Fibroblast of gingiva (primary cell): ENCODE data around the gene TBCK.
"Not testable (repeated sequence)": the region's sequence is repeated elsewhere in the genome, so short reads cannot be mapped to it uniquely, and the experiment has no call there.

Source experiments
- DNase-seq: peaks from one replicate; pipeline ENCODE4 v3.0.0-alpha.2; 2011; ENCODE audit warnings: low read depth

TBCK gene

DNA sequence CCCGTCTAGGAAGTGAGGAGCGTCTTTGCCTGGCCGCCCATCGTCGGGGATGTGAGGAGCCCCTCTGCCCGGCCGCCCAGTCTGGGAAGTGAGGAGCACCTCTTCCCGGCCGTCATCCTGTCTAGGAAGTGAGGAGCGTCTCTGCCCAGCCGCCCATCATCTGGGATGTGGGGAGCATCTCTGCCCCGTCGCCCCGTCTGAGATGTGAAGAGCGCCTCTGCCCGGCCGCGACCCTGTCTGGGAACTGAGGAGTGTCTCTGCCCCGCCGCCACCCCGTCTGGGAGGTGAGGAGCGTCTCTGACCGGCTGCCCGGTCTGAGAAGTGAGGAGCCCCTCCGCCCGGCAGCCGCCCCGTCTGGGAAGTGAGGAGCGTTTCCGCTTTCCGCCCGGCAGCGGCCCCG, 5.2 kb upstream of the TBCK start:
- not testable (repeated sequence) for DNase-seq

DNA sequence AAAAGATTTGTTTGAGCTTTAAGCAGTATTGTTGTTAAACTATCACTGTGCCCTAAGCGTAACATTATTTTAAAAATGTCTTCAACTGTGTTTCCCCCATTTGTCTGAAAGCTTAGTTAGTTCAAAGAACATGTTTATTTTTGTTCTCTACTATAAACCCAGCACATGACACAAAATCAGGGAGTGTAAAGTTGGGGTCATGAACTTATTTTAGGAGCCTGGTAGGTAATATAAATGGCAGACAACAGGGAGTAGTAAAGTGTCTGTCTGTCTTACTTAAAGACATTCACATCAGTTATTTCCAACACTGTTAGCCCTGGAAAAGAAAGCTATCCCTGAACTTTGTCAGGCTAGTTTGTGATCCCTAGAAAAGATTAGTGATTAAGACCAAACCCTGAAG, 4.2 kb upstream of the TBCK start:
- DNase-seq: no peak

DNA sequence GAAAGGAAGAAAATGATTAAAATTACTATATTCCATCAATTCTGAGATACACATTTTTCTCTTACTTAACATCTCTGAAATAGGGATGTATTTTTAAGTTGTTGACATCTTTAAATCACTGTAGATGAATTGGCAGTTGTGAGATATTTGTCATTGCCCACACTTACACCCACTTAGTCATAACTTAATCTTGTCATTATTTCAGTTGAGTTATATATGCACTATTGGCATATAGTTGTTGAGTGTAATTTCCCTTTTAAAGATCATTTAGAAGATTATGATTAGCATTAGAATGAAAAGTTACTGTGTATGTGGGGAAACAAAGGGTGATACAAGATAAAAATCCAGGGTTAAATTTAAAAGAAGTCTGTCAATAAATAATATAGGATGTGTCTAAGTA, 2.5 kb upstream of the TBCK start:
- no peak for DNase-seq

DNA sequence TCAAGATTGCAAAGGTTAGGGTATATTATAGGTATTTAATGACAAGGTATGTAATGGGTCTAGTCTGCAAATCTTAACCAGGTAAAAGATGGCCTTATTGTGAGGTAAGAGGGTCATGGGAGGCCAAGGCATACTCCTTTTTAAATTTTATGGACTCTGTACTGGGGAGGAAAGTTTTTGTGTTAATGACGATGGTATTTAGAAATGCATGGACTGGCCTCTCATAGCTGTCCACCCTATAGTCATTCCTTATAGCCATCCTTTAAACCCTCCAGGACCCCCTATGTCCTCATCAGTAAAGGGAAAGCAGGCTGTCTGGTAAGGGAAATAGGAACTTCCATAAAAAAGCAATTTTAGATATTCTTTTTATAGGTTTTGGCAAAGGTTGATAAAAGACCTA, 1.8 kb upstream of the TBCK start:
- no peak for DNase-seq

DNA sequence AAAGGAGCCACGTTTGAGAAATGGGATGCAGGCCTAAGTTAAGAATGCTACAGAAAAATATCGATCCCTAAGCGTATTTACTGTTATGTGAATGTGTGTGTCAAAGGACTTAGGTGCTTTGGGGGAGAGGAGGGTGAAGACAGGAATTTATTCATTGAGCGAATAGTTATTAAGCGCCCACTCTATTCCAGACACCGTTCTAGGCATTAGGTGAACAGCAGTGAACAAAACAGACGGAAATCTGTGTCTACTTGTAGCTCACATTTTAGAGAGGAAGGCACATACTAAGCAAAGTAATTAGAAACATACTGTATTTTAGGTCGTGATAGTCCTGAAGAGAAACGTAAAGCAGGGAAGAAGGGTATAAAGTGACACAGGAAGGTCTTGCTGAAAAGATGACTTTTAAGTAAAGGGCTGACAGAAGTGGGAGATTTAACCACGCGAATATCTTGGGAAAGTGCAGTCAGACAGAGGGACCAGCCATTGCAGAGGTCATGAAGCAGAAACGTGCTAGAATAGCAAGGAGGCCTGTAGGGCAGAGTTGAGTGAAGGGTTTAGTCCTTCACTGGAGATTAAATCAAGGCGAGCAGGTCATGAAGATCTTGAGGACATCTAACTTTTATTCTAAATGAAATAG, 882 bp upstream of the TBCK start:
- no peak for DNase-seq

DNA sequence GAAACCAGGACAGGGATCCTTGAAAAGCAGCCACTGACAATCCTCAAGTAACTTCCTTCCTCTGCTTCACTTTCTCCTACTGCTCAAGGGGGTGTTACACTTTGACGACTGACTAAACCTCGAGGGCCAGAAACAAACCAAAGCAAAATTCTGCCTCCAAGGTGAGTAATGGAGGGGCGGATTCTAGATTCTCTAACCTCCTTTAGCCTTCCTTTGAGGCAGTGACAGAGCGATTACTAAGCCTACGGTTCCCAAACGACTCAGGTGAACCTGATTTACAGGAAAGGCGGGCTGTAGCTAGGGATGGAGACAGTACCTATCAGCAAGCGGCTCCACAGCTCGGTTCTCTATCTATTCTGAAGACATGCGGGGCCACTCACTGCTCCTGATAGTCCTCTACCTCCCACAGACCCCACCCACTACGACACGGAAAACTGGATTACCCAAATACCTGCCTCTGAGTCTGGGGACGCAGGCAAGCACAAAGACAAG, 487 bp downstream of the TBCK start:
- DNase-seq: no peak

DNA sequence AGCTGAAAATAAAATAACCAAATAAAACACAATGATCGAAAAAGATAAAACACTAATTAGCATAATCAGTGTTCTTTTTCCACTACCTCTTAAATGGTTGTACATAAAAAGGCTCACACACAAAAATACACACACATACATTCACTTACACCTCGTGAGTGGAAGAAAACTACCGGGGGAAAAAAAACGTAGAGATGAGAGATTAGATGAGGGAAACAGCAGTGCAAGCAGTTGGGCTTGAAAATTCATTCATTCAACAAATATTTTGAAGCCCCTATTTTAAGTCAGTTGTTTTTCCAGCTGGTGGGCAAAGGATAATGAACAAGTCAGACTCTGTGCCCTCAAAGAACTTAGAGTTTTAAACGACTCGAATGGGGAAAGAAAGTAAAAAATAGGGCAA, 1.0 kb downstream of the TBCK start:
- no peak for DNase-seq

DNA sequence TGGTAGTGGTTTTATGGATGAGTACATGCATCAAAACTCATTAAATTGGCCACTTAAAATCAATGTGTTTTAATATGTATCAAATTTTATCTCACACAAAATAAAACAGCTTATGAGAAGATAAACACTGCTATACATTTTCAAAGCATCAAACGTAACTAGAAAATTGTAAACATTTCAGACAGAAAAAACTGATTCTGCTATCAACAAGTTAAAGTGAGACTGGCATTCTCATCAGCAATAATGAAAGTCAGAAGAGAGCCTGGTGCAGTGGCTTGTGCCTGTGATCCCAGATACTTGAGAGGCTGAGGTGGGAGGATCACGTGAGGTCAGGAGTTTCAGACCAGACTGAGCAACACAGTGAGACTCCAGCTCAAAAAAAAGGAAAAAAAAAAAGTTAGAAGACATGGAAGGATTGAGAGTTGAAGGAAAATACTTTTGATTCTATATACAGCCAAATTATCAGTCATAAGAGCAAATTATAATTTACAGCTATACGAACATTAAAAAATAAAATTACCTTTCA, 2.9 kb downstream of the TBCK start:
- DNase-seq: no peak

DNA sequence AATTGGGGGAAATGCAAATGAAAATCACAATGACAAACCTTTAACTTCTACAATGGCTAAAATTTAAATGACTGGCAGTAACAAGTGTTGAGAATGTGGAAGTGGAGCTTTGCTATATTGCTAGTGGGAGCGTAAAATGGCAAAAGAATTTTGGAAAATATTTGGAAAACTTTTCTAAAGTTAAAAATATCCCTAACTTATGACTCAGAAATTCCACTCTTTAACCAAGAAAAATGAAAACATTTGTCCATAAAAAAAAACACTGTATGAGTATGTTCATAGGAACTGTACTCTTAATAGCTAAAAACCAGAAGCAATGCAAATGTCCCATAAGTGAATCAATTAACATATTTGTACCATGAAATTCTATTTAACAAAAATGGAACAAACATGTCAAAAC, 3.6 kb downstream of the TBCK start:
- DNase-seq: peak; percentile 64

DNA sequence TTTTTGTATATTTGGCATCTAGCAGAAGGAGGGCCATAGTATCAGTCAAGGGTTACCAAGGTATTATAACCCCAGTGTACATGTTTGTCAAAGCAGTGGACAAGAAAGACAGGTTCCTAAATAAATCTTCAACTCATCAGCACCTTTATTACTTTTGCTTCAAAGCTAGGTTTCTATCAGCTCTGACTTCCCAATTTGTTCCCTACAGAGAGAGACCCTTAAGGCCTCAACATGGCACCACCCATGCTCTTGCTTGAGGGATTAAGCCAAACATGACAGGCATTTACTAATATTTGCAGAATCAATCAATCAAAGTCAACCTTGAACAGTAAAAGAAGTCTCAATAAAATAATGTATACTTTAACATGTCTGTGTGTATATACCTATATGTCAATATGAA, 9.4 kb downstream of the TBCK start:
- DNase-seq: no peak

DNA sequence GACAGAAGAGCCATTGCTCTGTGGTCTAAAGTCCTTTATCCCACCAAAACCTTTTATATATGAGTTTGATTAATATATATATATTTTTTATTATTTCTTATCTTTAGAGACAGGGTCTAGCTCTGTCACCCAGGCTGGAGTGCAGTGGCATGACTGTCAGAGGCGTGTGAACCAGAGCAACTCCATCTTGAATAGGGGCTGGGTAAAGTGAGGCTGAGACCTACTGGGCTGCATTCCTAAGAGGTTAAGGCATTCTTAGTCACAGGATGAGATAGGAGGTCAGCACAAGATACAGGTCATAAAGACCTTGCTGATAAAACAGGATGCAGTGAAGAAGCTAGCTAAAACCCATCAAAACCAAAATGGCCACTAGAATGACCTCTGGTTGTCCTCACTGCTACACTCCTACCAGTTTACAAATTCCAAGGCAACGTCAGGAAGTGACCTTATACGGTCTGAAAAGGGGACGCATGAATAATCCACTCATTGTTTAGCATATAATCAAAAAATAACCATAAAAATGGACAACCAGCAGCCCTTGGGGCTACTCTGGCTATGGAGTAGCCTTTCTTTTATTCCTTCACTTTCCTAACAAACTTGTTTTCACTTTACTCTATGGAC, 10.5 kb downstream of the TBCK start:
- no peak for DNase-seq

DNA sequence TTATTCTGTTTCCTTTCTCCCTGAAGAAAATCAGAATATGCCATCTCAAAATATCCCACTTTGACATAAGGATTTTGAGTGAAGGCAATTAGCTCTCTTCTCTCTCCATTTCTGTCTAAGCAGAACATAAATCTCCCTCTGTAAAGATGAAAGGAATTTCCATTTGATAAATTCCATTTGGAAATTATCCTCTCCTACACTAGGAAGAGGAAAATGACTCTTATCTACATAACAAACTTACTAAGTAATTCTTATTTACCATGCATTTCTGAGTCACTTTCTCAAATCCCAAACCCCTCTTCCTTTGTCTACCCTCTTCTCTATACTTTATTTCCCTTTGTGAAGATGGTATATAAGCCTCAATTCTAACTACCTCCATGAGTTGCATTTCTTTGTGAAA, 11.4 kb downstream of the TBCK start:
- DNase-seq: no peak

DNA sequence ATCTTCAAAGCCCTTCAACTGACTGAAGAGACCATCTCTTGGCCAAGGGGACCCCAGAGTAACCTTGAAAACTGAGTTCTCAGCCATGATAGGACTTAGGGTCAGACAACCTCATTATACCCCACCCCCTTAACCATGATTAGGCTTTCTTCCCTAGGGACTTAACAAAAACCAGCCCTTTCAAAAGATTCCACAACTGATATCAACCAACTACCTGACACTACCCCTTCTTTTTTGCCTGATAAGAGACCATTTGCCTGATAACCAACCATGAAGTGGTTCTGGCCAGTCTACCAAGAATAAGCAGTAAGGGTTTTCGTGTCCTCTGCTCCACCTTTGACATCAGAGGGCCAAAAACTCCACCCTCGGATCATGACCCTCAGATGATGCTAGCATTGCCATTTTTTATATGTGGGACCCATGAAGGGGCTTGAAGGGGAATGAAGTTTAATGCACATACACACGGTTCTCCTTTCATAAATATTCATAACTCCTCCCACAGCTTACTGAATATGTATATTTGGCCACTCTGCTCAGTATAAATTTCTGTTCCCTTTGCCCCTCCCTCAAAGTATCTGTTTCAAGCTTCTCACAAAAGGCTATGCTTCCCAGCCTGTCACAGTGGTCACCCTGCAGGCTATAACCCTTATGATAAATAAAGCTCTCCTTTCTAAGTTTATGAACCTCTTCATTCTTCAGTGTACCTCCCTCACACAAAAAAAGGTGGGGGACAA, 12.3 kb downstream of the TBCK start:
- DNase-seq: no peak

DNA sequence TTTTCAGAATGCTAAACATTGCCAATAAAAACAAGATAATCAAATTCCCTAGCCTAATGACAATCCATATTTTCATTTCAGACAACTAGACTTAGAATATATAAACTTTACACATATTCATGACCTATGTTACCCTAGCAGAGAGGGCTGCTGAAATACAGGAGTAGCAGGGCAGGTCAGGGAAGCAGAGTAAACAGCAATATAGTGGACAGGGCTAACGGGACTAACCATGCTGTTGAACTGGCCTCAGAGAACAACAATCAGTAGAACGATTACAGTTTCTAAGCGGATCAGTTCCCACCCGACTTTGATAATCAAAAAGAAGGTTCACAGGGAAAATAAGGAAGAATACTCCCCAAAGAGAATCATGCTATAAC, 14.0 kb downstream of the TBCK start:
- no peak for DNase-seq

DNA sequence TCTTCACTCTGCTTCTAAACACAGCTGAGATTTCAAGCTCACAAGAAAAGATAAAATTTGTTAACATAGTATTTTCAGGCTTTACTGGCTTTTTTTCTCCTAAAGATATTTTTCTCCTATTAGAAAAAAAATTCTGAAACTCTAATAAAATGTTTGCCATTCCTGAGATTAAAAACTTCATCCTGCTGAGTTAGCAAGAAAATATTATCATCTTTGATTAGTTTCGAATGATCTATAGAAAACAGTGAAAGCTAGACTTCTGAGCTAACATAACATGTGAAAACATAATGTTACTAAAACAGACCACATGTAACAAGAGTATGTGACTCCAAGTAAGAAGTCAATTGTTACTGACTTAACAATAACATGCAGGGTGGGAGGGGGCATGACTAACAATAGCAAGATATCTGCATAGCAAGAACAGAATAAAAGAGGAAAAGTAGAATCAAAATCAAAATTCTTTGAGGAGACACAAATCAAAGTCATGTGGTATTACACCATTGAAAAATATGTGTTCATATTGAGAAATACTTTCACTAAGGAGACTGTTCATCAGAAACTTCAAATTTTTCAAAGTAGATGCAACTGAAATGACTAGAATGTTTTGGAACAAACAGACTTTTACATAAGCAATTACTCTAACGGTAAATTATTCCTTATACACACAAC, 14.5 kb downstream of the TBCK start:
- DNase-seq: peak; percentile 76

DNA sequence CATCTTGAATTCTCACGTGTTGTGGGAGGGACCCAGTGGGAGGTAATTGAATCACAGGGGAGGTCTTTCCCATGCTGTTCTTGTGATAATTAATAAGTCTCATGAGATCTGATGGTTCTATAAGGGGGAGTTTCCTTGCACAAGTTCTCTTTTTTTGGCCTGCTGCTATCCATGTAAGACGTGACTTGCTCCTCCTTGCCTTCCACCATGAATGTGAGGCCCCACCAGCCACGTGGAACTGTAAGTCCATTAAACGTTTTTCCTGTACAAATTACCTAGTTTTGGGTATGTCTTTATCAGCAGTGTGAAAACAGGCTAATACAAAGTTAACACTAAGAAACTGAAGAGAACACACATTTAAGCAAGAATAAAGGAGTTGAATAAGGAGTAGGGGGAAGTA, 16.0 kb downstream of the TBCK start:
- DNase-seq: no peak

DNA sequence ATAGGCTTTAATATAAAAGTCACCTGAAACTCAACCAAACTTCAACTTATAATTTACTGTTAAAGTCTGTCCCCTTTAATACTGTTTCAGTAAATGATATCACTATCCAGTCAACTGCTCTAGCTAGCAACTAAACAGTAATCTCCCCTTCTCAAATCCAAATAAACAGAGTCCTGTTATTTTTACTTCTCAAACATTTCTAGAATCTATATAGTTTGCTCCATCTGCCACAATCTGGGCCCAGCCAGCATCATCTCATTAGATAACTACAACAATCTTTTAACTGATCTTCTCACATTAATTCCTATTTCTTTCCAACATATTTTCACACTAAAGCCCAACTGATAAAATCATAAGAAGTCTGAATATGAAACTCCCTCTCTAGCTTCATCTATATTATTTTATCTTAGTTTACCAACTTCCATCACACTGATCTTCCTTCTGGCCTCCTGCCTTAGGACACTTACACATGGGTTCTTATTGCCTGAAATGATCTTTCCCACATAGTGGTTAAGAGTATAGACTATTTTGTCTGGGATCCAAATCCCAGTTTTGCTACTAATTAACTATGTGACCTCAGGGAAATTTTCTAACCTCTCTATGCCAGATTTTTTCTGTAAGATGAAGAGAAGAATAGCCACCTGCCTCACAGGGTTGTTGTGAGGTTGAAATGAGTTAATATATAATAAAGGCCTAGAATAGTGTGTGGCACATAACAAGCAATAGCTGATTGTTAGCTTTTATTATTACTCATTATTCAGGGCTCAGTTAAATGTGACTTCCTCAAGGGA, 18.6 kb downstream of the TBCK start:
- DNase-seq: no peak

DNA sequence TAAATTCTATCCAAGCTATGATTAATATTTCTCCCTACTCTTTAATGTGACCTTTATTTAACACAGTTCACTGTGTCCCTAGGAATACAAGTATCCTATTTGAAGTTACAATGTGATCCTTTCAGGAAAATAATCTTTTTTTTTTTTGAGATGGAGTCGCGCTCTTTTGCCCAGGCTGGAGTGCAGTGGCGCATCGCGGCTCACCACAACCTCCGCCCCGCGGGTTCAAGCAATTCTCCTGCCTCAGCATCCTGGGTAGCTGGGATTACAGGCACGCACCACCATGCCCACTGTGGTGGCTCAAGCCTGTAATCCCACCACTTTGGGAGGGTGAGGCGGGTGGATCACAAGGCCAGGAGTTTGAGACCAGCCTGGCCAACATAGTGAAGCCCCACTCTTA, 21.9 kb downstream of the TBCK start:
- no peak for DNase-seq

DNA sequence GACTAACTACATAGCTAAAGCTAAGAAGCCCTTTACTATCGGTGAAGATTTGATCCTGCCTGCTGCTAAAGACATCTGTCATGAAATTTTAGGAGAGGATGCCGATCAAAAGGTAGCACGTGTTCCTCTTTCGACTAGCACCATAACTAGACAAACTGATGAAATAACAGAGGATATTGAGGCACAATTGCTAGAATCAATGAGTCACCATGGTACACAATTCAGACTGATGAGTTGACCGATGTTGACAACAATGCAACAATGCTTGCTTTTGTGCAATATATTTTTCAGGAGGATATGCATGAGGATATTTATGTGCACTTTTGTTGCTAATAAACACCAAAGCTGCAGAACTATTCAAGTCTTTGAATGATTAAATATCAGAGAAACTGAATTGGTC, 24.3 kb downstream of the TBCK start:
- DNase-seq: no peak

DNA sequence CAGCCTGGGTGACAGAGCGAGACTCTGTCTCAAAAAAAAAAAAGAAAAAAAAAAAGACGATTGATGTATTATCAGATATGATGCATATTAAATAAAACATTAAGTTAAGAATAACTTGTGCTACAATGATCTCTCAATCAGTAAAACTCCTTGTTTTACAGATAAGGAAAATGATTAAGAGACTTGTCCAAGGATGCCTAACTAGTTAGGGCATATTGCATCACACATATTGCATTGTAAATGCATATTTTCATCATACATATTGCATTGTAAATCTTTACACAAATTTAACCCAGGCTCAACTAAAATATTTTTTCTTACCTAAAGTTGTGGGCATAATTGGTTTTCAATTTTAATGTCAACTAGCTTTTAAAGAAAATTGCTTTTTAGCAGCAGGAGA, 26.3 kb downstream of the TBCK start:
- DNase-seq: no peak

DNA sequence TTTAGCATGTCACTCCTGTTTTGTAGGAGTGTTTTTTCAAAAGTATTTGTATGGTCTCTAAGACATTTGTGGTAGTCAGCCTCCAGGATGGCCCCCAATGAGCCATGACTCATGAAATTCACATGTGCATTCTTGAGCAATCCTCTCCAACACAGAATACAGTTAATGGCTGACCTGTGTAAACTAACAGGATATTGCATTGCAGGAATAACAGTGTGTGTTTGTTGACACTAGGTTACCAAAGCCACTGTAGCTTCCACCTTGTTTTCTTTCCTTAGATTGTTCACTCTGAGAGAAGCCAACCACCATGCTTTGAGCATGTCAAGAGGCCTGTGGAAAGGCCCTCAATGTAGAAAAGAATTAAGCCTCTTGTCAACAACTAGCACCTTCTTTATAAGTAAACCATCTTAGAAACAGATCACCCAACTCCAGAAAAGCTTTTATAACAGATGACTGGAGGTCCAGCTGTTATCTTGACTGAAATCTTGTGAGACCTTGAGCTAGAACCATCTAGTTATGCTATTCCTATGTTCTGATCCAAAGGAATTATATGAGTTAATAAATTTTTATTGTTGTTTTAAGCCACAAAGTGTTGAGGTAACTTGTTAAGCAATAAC, 28.5 kb downstream of the TBCK start:
- peak; percentile 91 for DNase-seq

DNA sequence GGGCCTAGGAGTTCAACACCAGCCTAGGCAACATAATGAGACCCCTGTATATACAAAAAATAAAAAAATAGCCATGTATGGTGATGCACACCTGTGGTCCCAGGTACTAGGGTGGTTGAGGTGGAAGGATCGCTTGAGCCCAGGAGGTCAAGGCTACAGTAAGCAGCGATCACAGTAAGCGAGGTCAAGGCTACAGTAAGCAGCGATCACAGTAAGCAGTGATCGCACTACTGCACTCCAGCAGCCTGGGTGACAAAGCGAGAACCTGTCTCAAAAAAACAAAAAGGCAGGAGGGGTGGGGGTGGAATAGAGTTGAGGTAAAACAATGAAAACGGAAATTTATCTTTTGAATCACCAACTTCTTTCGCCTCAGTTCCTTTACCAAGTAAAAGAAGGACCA, 29.4 kb downstream of the TBCK start:
- DNase-seq: no peak
